ENCODE data around the gene SCG3. TPM values are rescaled to one million over a fixed set of nuclear protein-coding genes. Genes with fewer than 3 reads are reported as not detected.

Gene SCG3
- total RNA-seq, 1 donor from 2014 or later, result not detected

DNA sequence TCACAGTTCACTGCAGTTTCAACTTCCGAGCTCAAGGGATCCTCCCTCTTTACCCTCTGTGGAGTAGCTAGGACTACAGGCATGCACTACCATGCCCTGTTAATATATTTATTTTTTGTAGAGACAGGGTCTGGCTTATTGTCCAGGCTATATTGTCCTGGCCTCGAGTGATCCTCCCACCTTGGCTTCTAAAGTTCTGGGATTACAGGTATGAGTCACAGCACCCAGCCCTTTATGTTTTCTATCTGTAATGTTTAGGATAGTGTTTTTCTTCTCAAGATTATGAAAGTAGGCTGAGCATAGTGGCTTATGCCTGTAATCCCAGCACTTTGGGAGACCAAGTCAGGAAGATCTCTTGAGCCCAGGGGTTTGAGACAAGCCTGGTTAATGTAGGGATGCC lies 11.9 kb upstream of the SCG3 start:
- DNase-seq (ENCODE audit: low read depth), result no peak
- TF ChIP-seq, protein P1, sequence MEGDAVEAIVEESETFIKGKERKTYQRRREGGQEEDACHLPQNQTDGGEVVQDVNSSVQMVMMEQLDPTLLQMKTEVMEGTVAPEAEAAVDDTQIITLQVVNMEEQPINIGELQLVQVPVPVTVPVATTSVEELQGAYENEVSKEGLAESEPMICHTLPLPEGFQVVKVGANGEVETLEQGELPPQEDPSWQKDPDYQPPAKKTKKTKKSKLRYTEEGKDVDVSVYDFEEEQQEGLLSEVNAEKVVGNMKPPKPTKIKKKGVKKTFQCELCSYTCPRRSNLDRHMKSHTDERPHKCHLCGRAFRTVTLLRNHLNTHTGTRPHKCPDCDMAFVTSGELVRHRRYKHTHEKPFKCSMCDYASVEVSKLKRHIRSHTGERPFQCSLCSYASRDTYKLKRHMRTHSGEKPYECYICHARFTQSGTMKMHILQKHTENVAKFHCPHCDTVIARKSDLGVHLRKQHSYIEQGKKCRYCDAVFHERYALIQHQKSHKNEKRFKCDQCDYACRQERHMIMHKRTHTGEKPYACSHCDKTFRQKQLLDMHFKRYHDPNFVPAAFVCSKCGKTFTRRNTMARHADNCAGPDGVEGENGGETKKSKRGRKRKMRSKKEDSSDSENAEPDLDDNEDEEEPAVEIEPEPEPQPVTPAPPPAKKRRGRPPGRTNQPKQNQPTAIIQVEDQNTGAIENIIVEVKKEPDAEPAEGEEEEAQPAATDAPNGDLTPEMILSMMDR (conservative IDR thresholded peaks at IDR 0.05; ENCODE audit: low read depth, low read length), result no peak
- no peak overlapping the region for H3K4me3 ChIP-seq (ENCODE audit: low read depth, low read length)

DNA sequence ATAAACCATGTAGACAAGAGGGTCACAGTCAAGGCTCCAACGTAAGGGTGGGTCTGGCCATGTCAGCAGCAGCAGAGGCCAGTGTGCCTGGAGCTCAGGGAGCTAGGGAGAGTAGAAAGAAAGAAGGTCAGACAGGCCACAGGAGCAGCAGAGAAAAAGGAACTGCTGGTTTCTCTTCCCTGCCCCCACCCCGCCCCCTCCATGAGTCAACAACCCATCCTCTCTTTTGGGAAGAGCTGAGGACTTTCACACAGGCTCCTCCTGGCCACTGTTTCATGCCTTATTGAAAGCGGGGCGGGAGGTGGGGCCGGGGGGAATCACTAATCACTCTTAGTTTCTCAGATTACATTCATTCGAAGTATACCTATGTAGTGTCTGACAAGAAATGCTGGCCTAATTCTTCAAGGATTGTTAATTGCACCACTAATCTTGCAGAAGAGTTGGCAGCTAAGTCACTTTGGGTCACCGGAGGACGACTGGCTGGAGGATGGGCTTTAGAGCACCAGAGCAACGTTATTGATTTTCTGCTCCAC lies 9.1 kb upstream of the SCG3 start:
- TF ChIP-seq, protein P1 (conservative IDR thresholded peaks at IDR 0.05; ENCODE audit: low read depth, low read length), result no peak
- no peak for DNase-seq (ENCODE audit: low read depth)
- H3K4me3 ChIP-seq (ENCODE audit: low read depth, low read length), result no peak overlapping the region

DNA sequence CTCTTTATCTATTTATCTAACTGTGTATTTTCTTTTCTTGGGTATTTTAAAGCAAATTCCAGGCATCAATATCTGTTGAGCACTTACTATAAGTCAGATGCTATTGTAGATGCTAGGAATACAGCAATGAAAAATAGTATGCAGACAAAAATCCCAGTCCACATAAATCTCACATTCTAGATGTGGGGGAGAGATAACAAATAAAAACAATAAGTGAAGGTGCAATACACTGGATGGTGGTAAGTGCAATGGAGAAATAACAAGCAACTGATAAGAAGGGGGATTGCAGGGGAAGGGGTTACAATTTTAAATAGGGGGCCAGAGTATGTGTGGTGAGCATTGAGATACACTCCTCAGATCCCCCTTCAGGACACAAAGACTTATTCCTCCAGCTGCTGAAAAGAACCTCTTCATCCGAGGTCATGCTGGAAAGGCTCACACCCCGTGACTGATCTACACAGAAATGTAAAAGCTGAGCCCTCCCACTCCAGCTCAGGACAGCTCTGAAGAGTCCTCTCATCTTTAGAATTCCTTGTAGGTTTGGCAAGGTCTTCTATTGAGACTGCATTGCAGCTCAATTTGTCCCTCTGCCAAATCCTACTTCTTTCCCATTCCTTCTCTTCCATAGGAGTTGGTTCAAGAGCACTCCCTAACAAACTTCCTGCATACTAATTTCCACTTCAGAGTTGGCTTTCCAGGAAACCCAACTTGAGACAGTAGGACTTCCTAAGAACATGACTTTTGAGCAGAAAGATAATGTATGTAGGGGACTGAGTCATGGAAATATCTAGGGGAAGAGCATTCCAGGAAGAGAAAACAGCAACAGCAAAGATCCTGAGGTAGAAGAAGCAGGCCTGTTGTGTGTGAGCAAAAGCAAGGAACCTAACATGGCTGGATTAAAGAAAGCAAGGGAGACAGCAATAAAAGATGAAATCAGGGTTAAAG lies 8.1 kb upstream of the SCG3 start:
- TF ChIP-seq, protein P1 (conservative IDR thresholded peaks at IDR 0.05; ENCODE audit: low read depth, low read length), result no peak
- no peak for DNase-seq (ENCODE audit: low read depth)
- no peak overlapping the region for H3K4me3 ChIP-seq (ENCODE audit: low read depth, low read length)

DNA sequence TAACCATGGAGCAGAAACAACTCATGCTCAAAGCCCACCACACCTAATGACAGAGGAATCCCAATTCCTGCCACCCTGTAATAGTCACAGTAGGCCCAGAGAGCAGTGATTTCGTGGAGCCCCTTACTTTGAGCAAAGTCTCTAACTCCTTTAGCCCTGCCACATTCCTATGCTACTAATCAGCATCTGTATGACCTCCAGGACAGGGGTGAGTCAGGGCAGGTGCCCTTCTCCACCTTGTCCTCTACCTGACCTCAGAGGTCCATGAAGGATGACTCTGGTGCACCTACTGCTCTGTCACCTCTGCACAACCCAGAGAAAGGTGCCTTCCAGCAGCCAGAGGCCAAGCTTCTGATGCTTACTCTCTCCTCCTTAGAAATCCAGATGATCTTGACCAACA lies 6.1 kb upstream of the SCG3 start:
- TF ChIP-seq, protein P1 (conservative IDR thresholded peaks at IDR 0.05; ENCODE audit: low read depth, low read length), result no peak
- DNase-seq (ENCODE audit: low read depth), result no peak
- H3K4me3 ChIP-seq (ENCODE audit: low read depth, low read length), result no peak overlapping the region

DNA sequence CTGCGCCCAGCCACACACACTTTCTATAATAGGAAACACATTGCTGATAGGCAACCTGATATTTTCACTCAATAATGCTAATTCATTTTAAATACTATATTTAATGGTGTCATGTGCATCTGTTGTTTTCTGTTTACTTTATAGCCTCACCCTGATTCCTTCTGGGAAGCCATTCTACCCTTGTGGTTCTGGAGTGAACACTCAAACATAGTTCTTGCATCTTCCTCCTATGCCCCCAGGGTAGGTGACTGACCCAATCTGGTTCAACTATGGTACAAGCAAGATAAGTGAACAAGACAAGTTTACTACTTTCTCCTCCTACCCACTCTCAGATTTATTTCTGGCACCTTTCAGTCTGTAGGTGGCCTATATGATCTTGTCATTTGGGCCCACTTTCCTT lies 4.3 kb upstream of the SCG3 start:
- H3K4me3 ChIP-seq (ENCODE audit: low read depth, low read length), result no peak overlapping the region
- DNase-seq (ENCODE audit: low read depth), result no peak
- TF ChIP-seq, protein P1 (conservative IDR thresholded peaks at IDR 0.05; ENCODE audit: low read depth, low read length), result no peak

DNA sequence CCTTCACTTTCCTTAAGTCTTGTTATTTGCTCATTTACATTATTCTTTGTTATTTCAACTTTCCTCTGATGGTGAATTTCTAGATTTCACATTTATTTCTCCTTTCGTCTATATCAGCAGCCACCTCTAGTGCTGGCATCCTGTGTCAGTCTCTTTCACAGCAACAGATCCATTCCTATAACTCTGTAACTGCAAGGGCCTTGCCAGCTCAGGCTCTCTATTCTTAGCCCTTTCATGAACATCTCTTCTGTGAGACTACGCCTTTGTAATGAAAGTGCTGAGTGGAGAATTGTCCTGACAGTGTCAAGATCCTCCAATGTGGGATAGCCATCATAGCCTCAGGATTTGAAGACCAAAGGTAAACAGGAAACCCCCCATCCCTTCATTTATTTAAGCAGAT lies 3.9 kb upstream of the SCG3 start:
- DNase-seq (ENCODE audit: low read depth), result no peak
- TF ChIP-seq, protein P1 (conservative IDR thresholded peaks at IDR 0.05; ENCODE audit: low read depth, low read length), result no peak
- no peak overlapping the region for H3K4me3 ChIP-seq (ENCODE audit: low read depth, low read length)

Data from epithelial cell of proximal tubule (primary cell).